SHP77 (cell line): ENCODE measurements around the gene MRPL45.
"Not testable (repeated sequence)": the region's sequence is repeated elsewhere in the genome, so short reads cannot be mapped to it uniquely, and the experiment has no call there.

Source experiments
- DNase-seq, 2 experiments: peaks; one replicate each; lab custom pipeline; 2025; lab: John Stamatoyannopoulos, UW

MRPL45 gene

DNA sequence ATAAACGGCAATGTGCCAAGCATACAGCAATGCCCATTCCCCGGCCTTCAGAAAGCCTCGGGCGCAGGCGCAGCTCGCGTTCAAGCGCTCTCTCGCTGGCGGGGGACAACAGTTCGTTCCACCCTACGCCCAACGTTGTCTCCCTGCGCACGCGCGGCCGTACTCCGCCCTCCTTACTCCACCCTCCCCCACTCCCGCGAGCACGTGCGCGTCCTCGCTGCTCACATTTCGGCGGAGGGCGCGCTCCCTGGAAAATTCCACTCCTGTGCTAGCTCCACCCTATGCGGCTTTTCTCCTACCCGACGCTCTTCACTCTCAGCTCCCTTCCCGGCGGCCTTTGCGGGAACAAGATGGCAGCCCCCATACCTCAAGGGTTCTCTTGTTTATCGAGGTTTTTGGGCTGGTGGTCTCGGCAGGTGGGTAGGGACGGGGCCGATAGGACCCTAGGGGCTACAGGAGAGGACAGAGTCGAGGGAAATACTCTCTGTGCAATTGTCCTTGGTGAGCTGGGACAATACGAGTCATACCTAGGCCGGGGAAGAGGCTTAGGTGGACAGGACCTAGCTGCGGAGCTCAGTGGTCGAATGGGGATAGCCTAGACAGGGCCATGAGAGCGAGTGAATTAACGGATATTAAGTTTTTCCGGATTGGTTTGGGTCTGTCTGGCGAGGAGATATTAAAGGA, at the start of gene MRPL45:
Gene MRPL45, plus strand, starts transcription at position 335 of the 684 bp plus-strand sequence. Its CDS starts 16 bp downstream, at position 351.
- peak; percentile 91 to 93 for DNase-seq

- DNase-seq: not testable (repeated sequence)
These were observed 43.8 kb upstream of the MRPL45 start for GRCh38 chr17:38253191-38253590.

GRCh38 chr17:38254357-38254756, 42.6 kb upstream of the MRPL45 start:
- DNase-seq: not testable (repeated sequence)

GRCh38 chr17:38257013-38257621, 39.9 kb upstream of the MRPL45 start:
- DNase-seq: peak; percentile 78 to 88

DNA sequence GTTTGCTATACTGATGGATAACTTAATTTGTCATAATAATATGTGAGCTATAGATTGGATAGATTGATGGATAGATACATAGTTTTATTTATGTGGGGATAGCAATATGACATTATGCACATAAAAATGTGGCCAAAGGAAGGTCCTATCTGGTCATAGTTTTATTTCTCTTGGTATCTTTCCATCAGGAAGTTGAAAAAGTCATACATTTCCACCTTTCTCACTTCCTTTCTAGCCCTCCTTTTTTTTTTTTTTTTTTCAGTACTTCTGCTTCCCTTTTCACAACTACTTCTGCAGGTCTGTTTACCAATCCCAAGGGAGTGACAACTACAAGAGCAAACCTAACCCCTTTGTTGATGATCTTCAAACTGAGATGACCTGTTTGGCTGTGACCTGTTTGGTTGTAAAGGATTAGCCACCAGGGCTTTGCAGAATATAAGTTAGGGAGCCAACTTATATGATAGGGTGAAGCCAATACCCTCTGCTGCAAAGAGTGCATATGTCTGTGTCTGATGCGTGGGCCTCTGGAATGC, 30.9 kb upstream of the MRPL45 start:
- not testable (repeated sequence) for DNase-seq

GRCh38 chr17:38266571-38266970, 30.4 kb upstream of the MRPL45 start:
- not testable (repeated sequence) for DNase-seq

DNA sequence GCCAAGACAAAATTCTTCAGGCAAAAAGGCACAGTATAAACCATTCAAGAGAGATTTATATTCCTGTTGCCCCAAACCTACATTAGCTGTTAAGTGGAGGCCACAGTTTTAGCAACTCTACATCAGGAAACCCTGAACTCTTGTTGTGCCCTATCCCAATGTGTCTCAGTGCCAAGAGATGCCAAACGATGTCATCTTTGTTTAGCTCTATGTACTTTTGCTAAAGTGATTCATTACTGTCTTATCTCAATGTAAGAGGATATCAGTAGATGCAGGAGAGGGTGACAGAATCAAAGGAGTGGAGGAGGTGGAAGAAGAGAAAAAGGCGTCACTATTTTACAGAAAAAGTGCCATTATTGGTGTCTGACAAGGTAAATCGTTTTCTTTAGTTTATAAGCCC, 28.8 kb upstream of the MRPL45 start:
- not testable (repeated sequence) for DNase-seq

DNA sequence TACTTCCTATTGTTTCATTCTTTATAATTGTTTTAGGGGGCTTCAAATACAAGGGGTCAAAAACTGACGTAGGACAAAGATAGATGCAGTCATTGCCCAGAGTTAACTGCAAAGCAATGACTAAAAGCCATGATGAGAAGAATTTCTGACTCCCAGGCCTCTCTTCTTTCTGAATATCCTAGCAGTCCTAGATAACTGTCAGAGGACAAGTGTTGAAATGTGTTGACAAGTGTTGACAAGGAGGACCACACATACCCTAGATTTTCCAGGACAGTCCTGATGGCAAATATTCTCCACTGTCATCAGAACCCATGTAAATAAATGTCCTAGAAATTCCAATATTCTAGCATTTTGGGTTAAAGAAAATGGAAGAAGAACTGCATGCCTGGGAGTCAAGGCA, 27.9 kb upstream of the MRPL45 start:
- not testable (repeated sequence) for DNase-seq

GRCh38 chr17:38269552-38269951, 27.4 kb upstream of the MRPL45 start:
- DNase-seq: not testable (repeated sequence)

- not testable (repeated sequence) for DNase-seq
These were observed 11.0 kb upstream of the MRPL45 start for GRCh38 chr17:38285994-38286393.

DNA sequence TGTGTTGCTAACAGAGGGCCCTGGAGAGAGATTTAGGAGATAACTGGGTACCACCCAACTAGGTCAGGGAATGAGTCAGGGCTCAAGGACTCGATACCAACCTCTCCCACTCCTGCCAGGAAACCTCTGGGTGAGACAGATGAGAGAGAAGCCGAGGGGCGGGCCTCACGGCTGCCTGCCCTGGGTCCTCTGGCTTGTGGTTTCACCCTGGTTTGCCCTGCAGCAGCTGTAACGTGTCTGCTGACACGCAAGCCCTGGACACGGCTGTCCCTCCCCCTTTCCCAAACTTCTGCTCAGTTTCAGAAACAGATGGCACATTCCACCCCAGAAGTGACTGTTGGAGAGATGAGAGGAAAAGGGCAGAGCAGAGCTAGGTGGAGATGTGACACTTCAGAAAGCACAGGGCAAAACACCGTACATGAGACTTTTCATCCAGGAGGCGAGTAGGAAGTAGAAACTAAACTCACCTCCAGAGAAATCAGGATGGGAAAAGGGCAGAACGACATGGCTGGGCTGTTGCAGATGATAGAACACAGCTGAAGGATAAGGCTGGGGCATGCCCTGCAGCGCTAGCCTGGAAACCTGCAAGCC, 10.4 kb upstream of the MRPL45 start:
- peak; percentile 36 to 50 for DNase-seq

GRCh38 chr17:38288217-38288827, 8.6 kb upstream of the MRPL45 start:
- DNase-seq: peak; percentile 22 to 31

DNA sequence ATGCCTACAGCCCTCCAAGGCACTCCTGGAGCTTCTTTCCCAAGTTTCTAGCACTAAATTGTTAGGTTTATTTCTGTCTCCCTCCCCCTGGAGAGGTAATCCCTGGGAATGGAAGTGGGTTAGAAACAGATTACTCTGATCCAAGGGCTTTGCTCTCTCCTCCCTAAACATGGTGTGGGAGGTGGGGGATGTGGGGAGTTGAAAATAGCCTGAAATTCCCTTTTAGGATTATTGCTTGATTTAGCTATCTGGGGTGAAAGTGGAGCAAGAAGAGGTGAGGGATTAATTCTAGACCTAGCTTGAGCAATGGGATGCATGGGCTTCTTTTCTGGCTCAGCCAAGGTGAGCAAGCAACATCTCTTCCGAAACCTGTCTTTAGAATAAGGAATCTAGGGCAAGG, 7.2 kb upstream of the MRPL45 start:
- not testable (repeated sequence) for DNase-seq

DNA sequence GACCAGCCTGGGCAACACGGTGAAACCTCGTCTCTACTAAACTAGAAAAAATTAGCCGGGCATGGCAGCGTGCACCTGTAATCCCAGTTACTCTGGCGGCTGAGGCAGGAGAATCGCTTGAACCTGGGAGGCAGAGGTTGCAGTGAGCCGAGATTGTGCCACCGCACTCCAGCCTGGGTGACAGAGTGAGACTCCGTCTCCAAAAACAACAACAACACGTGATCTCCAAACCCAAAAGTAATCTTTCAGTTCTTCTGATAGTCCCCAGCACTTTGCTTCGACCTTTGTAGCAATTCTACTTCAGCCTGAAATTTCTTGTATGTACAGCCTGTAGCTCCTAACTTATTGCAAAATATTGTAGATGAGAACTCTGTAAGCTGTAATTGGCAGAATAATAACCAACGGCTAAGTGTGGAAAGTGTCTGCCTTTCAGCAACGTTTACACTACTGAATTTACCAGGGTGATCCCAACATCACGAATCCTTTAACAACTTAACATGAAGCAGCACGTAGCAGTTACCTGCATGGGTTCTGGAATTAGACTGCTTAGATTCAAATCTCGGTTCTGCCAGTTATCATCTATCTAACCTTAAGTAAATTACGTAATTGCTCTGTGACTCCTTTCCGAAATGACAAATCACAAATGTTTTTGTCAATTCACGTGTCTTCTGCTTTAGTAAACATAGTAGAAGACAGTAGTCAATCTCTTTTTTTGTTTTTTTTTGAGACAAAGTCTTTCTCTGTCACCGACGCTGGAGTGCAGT, 1.2 kb upstream of the MRPL45 start:
- DNase-seq: not testable (repeated sequence)

- no peak for DNase-seq
These were observed 18.5 kb downstream of the MRPL45 start for GRCh38 chr17:38315497-38315896.

GRCh38 chr17:38317081-38317480, 20.1 kb downstream of the MRPL45 start:
- no peak for DNase-seq

GRCh38 chr17:38320482-38320881, 23.5 kb downstream of the MRPL45 start:
- DNase-seq: no peak

GRCh38 chr17:38322156-38322779, 25.3 kb downstream of the MRPL45 start:
- DNase-seq: peak; percentile 27 to 33

GRCh38 chr17:38322897-38323296, 25.9 kb downstream of the MRPL45 start:
- no peak for DNase-seq

DNA sequence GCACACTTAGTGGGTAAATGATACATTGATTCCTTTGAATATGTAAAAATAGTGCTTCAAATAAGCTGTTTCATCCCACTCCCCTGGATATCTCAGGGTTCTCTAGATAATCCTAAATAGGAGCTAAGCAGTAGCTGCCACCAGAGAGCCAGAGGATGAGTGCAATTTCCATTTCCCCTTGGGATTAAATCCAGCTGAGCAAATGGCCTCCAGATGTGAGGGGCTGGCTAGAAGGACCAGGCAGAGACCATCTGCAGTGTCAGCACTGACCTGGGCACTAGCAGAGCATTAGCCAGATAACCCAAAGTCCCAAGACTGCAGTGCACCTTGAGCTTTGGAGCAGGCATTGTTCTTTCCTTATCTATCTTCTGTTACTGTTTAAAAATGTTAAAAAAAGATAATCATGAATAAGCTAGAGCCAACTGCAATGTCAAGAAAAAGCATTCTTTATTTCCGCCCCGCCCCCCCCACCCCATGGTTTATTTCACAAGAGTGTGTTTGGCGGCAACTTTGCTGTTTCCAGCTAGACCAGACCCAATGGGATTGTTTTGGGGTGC, 27.3 kb downstream of the MRPL45 start:
- no peak for DNase-seq

- DNase-seq: no peak
These were observed 27.8 kb downstream of the MRPL45 start for GRCh38 chr17:38324772-38325171.
